Measurements from ENCODE around the gene TRIM15.

The TRIM15 gene

GRCh38 chr6:30206799-30207618 lies 43.7 kb downstream of the TRIM15 start:
- H3K27ac ChIP-seq (ENCODE audit: low read depth, low read length): peak overlapping the region; percentile 53; the same call in 1 of the 2 replicates
- no peaks in the 10 kb centered on the region for H3K9me3 ChIP-seq (ENCODE audit: insufficient read depth, low read depth, low read length)
- no peaks in the 10 kb centered on the region for H3K36me3 ChIP-seq (ENCODE audit: insufficient read depth, low read length)
- H3K27me3 ChIP-seq (ENCODE audit: insufficient read depth, low read length): no peaks in the 10 kb centered on the region
- WGBS: 36% methylated on average over 11 of the region's 11 CpGs
- peaks cover 42% of the 10 kb centered on the region for H3K4me1 ChIP-seq (ENCODE audit: insufficient read depth, low read length)
- H3K4me3 ChIP-seq (ENCODE audit: low read length): peak overlapping the region; percentile 17; the same call in 1 of the 2 replicates
- no peak overlapping the region for H3K9ac ChIP-seq (ENCODE audit: low read depth, low read length)

GRCh38 chr6:30207619-30208295 lies 44.4 kb downstream of the TRIM15 start:
- 60% methylated on average over 3 of the region's 4 CpGs for WGBS
- Histone ChIP-seq H3K27ac (ENCODE audit: low read depth, low read length) (peak overlapping the region; percentile 53), H3K4me3 (ENCODE audit: low read length) (peak overlapping the region; percentile 17; the same call in 1 of the 2 replicates), H3K9ac (ENCODE audit: low read depth, low read length) (no peak overlapping the region), H3K27me3 (ENCODE audit: insufficient read depth, low read length) (no peaks in the 10 kb centered on the region), H3K4me1 (ENCODE audit: insufficient read depth, low read length) (peaks cover 44% of the 10 kb centered on the region), H3K9me3 (ENCODE audit: insufficient read depth, low read depth, low read length) (no peaks in the 10 kb centered on the region), H3K36me3 (ENCODE audit: insufficient read depth, low read length) (no peaks in the 10 kb centered on the region)

GRCh38 chr6:30211306-30211705 lies 48.0 kb downstream of the TRIM15 start:
- Histone ChIP-seq H3K36me3 (ENCODE audit: insufficient read depth, low read length) (no peaks in the 10 kb centered on the region), H3K27ac (ENCODE audit: low read depth, low read length) (no peak overlapping the region), H3K4me3 (ENCODE audit: low read length) (no peak overlapping the region), H3K4me1 (ENCODE audit: insufficient read depth, low read length) (peaks cover 35% of the 10 kb centered on the region), H3K9me3 (ENCODE audit: insufficient read depth, low read depth, low read length) (no peaks in the 10 kb centered on the region), H3K9ac (ENCODE audit: low read depth, low read length) (no peak overlapping the region), H3K27me3 (ENCODE audit: insufficient read depth, low read length) (no peaks in the 10 kb centered on the region)
- 95% methylated on average over 2 of the region's 2 CpGs for WGBS

- WGBS: 73% methylated on average over 3 of the region's 3 CpGs
- Histone ChIP-seq H3K9me3 (ENCODE audit: insufficient read depth, low read depth, low read length) (no peaks in the 10 kb centered on the region), H3K9ac (ENCODE audit: low read depth, low read length) (no peak overlapping the region), H3K4me3 (ENCODE audit: low read length) (peak overlapping the region; percentile 80), H3K4me1 (ENCODE audit: insufficient read depth, low read length) (peaks cover 34% of the 10 kb centered on the region), H3K27me3 (ENCODE audit: insufficient read depth, low read length) (no peaks in the 10 kb centered on the region), H3K27ac (ENCODE audit: low read depth, low read length) (no peak overlapping the region), H3K36me3 (ENCODE audit: insufficient read depth, low read length) (no peaks in the 10 kb centered on the region)
Observed at GRCh38 chr6:30211899-30212298, 48.6 kb downstream of the TRIM15 start.

- no peaks in the 10 kb centered on the region for H3K27me3 ChIP-seq (ENCODE audit: insufficient read depth, low read length)
- peak within 1 kb of the TSS; percentile 80 for H3K4me3 ChIP-seq (ENCODE audit: low read length)
- WGBS: under 1% methylated on average over 59 of the region's 59 CpGs
- no peaks in the 10 kb centered on the region for H3K9me3 ChIP-seq (ENCODE audit: insufficient read depth, low read depth, low read length)
- peak within 1 kb of the TSS; percentile 88 for H3K9ac ChIP-seq (ENCODE audit: low read depth, low read length)
- H3K27ac ChIP-seq (ENCODE audit: low read depth, low read length): peak within 1 kb of the TSS; percentile 85
- no peaks in the 10 kb centered on the region for H3K36me3 ChIP-seq (ENCODE audit: insufficient read depth, low read length)
- H3K4me1 ChIP-seq (ENCODE audit: insufficient read depth, low read length): peaks cover 28% of the 10 kb centered on the region
Observed at GRCh38 chr6:30212865-30213666, 49.7 kb downstream of the TRIM15 start, which contains the start of gene TRIM26. Gene TRIM26 (minus strand): TSS chr6:30213406. CDS start chr6:30199103, 14,303 bp downstream.

GRCh38 chr6:30213667-30213956 lies 50.3 kb downstream of the TRIM15 start:
- 6% methylated on average over 12 of the region's 12 CpGs for WGBS
- no peaks in the 10 kb centered on the region for H3K9me3 ChIP-seq (ENCODE audit: insufficient read depth, low read depth, low read length)
- H3K9ac ChIP-seq (ENCODE audit: low read depth, low read length): peak overlapping the region; percentile 64
- no peaks in the 10 kb centered on the region for H3K36me3 ChIP-seq (ENCODE audit: insufficient read depth, low read length)
- no peaks in the 10 kb centered on the region for H3K27me3 ChIP-seq (ENCODE audit: insufficient read depth, low read length)
- peaks cover 23% of the 10 kb centered on the region for H3K4me1 ChIP-seq (ENCODE audit: insufficient read depth, low read length)
- H3K27ac ChIP-seq (ENCODE audit: low read depth, low read length): peak overlapping the region; percentile 78; the same call in 1 of the 2 replicates
- H3K4me3 ChIP-seq (ENCODE audit: low read length): peak overlapping the region; percentile 80

- peaks cover 21% of the 10 kb centered on the region for H3K4me1 ChIP-seq (ENCODE audit: insufficient read depth, low read length)
- WGBS: 5% methylated on average over 44 of the region's 45 CpGs
- no peaks in the 10 kb centered on the region for H3K9me3 ChIP-seq (ENCODE audit: insufficient read depth, low read depth, low read length)
- no peaks in the 10 kb centered on the region for H3K27me3 ChIP-seq (ENCODE audit: insufficient read depth, low read length)
- peak overlapping the region; percentile 80 for H3K4me3 ChIP-seq (ENCODE audit: low read length)
- peak overlapping the region; percentile 64 for H3K9ac ChIP-seq (ENCODE audit: low read depth, low read length)
- H3K36me3 ChIP-seq (ENCODE audit: insufficient read depth, low read length): no peaks in the 10 kb centered on the region
- H3K27ac ChIP-seq (ENCODE audit: low read depth, low read length): peak overlapping the region; percentile 78; the same call in 1 of the 2 replicates
Observed at GRCh38 chr6:30213957-30214656, 50.8 kb downstream of the TRIM15 start.

- Histone ChIP-seq H3K9ac (ENCODE audit: low read depth, low read length) (no peak overlapping the region; the same call in 1 of the 2 replicates), H3K9me3 (ENCODE audit: insufficient read depth, low read depth, low read length) (no peaks in the 10 kb centered on the region), H3K36me3 (ENCODE audit: insufficient read depth, low read length) (no peaks in the 10 kb centered on the region), H3K4me1 (ENCODE audit: insufficient read depth, low read length) (peaks cover 21% of the 10 kb centered on the region), H3K27me3 (ENCODE audit: insufficient read depth, low read length) (no peaks in the 10 kb centered on the region), H3K27ac (ENCODE audit: low read depth, low read length) (no peak overlapping the region), H3K4me3 (ENCODE audit: low read length) (peak overlapping the region; percentile 80)
- WGBS: 75% methylated on average over 13 of the region's 14 CpGs
Observed at GRCh38 chr6:30214657-30214982, 51.3 kb downstream of the TRIM15 start.

- H3K4me1 ChIP-seq (ENCODE audit: insufficient read depth, low read length): peaks cover 18% of the 10 kb centered on the region
- no peak overlapping the region for H3K9ac ChIP-seq (ENCODE audit: low read depth, low read length)
- H3K36me3 ChIP-seq (ENCODE audit: insufficient read depth, low read length): no peaks in the 10 kb centered on the region
- WGBS: 92% methylated on average over 3 of the region's 3 CpGs
- H3K27me3 ChIP-seq (ENCODE audit: insufficient read depth, low read length): no peaks in the 10 kb centered on the region
- H3K4me3 ChIP-seq (ENCODE audit: low read length): no peak overlapping the region
- H3K9me3 ChIP-seq (ENCODE audit: insufficient read depth, low read depth, low read length): no peaks in the 10 kb centered on the region
- no peak overlapping the region for H3K27ac ChIP-seq (ENCODE audit: low read depth, low read length)
Observed at GRCh38 chr6:30216096-30216495, 52.8 kb downstream of the TRIM15 start.

GRCh38 chr6:30219244-30219643 lies 55.9 kb downstream of the TRIM15 start:
- peaks cover 9% of the 10 kb centered on the region for H3K4me1 ChIP-seq (ENCODE audit: insufficient read depth, low read length)
- H3K9ac ChIP-seq (ENCODE audit: low read depth, low read length): no peak overlapping the region
- peaks cover 16% of the 10 kb centered on the region; the same call in 1 of the 2 replicates for H3K9me3 ChIP-seq (ENCODE audit: insufficient read depth, low read depth, low read length)
- no peak overlapping the region for H3K4me3 ChIP-seq (ENCODE audit: low read length)
- no peaks in the 10 kb centered on the region for H3K36me3 ChIP-seq (ENCODE audit: insufficient read depth, low read length)
- 0% methylated on average over 1 of the region's 1 CpG for WGBS
- no peak overlapping the region for H3K27ac ChIP-seq (ENCODE audit: low read depth, low read length)
- H3K27me3 ChIP-seq (ENCODE audit: insufficient read depth, low read length): no peaks in the 10 kb centered on the region

All from HUES64 (cell line).